NCI-H2029 treated with DMSO at 0.1 percent for 48 hours (cell line): ENCODE data around the gene TPCN2.

ENCODE experiments used
- DNase-seq: peaks from one replicate; lab custom pipeline; 2025; lab: John Stamatoyannopoulos, UW

TPCN2 gene

GRCh38 chr11:69095300-69095699 is 46.6 kb downstream of the TPCN2 start:
- no peak for DNase-seq

GRCh38 chr11:69096473-69096872 is 47.7 kb downstream of the TPCN2 start:
- DNase-seq = no peak

DNA sequence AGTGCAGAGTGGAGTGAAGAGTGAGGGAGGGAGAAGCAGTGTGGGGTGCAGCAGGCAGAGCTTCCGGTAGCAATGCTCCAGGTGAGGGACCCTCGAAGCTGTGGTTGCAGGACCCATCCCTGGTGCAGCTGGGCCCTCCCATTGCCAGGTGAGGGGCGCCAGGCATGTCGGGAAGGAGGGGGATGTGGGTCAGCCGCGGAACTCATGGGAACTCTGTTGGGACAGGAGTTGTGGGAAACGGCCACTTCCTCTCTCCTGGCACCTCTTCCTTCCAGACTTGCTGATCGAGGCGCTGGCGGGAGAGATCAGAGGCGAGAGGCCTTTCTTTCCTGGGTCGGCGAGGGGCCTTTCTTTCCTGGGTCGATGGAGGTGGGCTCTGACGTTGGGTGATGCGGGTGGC is 48.5 kb downstream of the TPCN2 start:
- DNase-seq = no peak

DNA sequence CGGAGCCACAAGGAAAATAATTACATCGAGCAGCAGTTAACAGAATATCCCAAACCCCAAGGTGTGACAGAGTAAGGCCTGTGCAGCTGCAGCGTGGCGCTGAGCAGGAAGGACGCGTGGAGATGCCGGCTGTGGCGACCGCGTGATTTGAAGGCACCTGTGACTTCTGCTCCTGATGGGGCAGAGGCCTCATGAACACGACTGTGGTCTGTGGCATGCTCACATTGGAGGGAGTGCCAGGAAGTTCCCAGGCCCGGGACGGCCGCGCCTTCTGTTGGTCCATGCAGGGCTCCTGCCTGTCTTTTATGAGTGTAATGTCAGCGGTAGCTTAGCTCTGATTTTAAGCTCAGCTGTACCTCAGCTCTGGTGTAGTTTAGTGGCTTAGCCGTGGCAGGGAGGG is 50.4 kb downstream of the TPCN2 start:
- no peak for DNase-seq

GRCh38 chr11:69100454-69101114 is 51.9 kb downstream of the TPCN2 start:
- DNase-seq = no peak

DNA sequence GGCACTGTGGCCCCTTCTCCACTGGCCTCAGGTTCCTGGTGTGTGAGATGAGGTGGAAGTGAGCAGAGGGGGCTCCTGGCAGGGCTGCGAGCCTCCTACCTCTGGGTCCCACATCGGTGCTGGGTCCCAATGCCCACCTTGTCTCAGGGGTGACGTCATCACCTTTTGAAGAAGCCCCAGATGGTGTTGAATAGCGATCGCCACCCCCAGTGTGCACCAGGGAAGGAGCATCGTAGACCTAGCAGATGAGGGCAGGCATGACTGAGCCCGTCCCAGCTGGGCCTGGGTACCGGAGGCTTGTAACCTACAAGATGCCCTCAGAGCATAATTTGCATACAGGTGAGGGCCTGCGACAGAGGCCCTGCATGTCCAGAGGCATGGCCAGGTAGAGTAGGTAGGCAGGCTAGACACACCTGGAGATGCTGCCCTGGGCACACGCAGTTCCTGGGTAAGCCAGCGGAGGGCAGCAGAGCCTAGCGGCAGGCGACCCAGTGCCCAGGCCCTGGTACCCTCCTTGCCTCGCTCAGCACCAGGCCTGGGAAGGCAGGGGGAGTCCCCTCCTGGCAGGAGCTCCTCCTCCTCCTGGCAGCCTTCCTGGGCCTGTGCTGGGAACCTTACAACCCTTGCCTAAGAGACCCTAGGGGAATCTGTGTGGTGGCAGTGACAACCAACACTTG is 52.5 kb downstream of the TPCN2 start:
- DNase-seq = peak; percentile 29

GRCh38 chr11:69101792-69102695 is 53.3 kb downstream of the TPCN2 start:
- no peak for DNase-seq

DNA sequence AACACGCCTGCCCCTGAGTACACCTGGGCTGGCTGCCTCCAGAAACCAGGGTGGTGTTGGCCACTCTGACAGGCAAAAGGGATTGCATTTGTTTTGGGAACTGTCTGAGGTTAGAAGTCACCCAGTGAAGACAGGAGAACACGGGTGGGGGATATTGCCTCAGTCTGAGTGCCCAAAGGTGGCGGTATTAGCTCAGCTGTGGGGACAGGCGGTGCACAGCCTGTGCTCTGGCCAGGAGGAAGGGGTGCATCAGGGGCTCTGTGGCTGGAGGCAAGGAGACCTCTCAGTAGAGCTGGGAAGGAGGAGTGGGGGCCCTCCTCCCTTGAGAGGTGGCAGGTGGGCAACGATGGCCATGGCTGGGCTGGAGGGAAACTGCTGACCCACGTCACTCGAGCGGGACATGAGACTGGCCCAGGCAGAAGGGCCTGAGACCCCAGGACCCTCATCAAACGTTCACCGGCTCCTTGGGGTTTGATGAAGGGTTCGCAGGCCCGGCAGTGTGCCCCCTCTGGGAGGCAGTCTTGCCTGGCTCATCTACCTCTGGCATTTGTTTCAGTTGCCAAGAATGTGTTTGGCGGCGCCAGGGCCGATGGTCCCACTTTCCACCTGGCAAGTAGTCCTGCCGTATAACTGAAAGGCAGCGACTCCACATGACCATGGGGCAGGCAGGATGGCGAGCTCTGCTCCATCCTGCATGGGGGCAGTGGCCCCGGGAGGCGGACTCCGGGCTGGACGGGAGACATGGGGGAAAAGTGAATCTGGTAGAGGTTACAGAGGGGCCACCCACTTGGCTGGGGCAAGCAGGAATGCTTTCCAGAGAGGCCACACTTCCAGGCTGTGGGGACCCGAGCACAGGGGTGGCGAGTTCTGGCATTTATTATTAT is 54.2 kb downstream of the TPCN2 start:
- no peak for DNase-seq

- no peak for DNase-seq
Measured at GRCh38 chr11:69104212-69104855, 55.6 kb downstream of the TPCN2 start.

DNA sequence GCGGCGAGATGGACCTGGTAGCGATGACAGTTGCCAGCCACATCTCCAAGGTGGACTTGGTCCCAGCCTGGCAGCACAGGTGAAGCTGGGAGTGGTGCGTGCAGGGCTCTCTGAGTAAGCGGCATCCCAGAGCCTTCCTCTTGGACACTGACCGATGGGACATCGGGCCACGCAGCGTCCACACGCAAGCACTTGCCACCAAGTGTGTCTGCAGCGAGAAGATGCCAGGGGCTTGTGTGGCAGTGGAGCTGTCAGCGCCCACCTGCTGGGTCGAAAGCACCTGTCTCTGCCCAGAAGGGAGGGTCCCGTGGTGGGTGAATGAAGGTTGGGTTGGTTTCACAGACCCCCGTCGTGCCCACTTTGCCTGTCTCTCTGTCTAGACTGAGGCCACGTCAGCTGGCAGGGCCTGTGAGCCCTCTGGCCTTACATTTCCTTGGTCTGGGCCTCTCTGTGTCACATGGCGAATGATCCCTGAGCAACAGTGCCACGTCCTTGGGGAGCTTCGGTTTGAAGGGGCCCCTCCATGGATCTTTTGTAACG is 56.2 kb downstream of the TPCN2 start:
- DNase-seq = no peak

GRCh38 chr11:69105461-69106030 is 56.8 kb downstream of the TPCN2 start:
- no peak for DNase-seq

DNA sequence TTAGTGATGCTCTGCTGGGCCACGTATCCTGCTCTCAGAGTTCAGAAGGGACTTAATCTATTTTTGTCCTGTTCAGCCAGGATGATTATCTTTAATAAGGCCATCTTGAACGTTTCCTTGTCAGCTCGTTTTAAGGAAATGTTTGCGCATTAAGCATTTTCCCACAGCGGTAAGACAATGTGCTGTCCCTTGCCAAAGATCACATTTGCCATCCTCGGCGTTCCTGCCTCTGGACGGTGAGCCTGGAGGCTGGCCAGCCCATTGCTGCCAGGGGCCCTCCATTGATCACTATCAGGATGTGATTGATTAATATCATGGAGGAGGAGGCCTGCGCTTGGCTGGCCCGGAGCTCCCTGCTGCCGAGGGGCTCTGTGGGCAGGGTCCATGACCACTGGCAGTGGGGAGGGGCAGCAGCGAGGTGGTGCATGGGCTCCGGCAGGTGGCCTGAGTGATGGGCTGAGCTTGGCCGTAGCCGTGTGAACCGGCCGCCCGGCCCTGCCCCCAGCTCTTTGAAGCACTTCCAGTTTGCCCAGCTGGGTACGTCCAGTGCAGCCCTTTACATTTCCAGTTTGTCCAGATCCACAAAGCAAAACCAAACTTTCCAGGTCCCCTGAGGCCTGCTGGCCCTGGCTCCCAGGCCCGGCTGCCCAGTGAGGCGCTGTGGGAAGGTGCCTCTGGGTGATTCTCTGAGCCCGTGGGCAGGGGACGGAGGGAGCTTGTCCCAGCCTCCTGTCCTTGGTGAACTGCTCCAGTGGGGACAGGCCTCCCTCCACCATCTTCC is 57.5 kb downstream of the TPCN2 start:
- DNase-seq = no peak

DNA sequence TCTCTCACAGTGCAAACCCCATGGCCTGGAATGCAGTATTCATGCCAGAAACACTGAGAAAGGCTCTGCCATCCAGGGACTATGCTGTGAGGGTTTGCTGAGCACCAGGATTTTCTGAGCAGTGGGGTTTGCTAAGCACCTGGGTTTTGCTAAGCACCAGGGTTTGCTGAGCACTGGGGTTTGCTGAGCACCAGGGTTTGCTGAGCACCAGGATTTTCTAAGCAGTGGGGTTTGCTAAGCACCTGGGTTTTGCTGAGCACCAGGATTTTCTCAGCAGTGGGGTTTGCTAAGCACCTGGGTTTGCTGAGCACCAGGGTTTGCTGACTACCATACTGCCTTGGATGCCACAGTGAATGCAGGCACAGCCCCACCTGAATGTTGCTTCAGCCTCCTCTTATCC is 58.7 kb downstream of the TPCN2 start:
- DNase-seq = no peak

DNA sequence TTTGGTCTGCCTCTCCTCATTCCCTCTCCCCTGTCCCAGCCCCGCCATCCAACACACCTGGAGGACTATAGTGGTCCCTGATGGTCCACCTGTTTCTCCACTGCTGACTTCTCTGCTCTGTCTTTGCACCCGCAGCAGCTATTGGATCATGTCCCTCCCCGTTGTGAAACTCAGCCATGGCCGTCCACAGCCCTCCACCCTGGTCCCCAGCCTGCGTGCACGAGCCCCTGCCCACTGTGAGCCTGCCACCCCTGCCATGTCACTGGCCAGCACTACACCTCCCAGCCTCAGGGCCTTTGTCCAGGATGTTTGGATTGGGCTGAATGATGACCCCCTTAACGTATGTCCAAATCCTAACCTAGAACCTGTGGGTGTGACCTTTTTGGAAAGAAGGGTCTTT is 59.3 kb downstream of the TPCN2 start:
- no peak for DNase-seq

- DNase-seq = no peak
Measured at GRCh38 chr11:69108559-69108958, 59.8 kb downstream of the TPCN2 start.

GRCh38 chr11:69109101-69109500 is 60.4 kb downstream of the TPCN2 start:
- no peak for DNase-seq

DNA sequence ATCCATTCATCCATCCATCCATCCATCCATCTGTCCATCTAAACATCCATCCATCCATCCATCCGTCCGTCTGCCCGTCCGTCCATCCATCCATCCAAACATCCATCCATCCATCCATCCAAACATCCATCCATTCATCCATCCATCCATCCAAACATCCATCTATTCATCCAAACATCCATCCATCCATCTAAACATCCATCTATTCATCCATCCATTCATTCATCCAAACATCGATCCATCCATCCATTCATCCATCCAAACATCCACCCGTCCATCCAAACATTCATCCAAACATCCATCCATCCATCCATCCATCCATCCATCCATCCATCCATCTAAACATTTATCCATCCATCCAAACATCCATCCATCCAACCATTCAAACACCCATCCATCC is 61.7 kb downstream of the TPCN2 start:
- DNase-seq = no peak

- DNase-seq = no peak
Measured at GRCh38 chr11:69111624-69112542, 63.2 kb downstream of the TPCN2 start.

DNA sequence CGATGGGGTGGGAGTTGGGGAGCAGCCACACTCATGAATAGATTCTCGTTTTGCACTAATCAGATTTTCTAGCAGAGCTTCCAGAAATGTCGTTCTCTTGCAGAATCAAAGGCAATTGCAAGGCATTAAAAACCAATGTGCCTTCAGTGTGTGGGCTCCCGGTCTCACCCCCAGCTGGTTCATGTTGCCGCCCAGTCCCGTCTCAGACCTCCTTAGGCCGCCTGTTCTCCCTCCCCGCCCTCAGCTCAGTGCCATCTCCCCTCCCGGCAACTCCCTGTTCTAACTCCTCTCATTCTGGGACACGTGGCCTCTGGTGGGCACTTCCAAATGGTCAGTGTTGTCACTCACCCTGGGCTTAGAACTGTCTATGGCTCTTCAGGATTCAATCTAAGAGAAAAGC is 64.5 kb downstream of the TPCN2 start:
- DNase-seq = no peak
